ENCODE data around the gene SLC50A1. TPM values are rescaled to one million over a fixed set of nuclear protein-coding genes. Genes with fewer than 3 reads are reported as not detected.

SLC50A1 gene
- total RNA-seq, 2 donors from 2014 or later: 102 to 130 TPM

DNA sequence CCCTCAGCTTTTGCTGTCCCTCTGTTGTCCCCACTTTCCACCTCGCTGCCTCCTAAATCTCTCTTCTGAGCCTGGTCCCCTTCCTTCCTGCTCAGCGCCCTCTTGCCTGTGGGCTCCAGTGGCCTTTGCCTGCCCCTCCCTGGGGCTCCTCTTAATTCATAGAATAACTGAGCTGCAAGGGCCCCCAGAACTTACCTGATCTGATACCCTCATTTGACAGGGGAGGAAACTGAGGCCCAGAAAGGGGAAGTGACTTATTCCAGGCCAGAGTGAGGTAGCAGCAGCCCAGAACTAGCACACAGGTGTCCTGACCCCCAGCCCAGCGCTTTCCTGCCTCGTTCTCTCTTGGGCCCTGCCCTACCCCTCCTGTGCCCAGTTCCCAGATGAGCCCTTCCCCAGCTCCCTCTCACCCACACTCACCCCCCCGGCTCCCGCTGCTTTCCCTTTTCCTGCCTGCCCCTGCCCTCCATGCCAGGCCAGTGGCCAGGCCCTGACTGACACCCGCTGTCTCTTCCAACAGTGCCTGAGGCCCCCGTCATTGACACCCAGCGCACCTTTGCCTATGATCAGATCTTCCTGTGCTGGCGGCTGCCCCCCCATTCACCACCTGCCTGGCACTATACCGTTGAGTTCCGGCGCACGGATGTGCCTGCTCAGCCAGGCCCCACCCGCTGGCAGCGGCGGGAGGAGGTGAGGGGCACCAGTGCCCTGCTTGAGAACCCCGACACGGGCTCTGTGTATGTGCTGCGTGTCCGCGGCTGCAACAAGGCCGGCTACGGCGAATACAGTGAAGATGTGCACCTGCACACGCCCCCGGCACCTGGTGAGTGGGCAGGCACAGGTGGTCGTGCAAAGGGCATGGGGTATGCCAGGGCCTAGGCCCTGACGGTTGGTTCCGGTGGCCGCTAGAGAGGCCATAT, 43.7 kb downstream of the SLC50A1 start:
- TF ChIP-seq, protein P1, sequence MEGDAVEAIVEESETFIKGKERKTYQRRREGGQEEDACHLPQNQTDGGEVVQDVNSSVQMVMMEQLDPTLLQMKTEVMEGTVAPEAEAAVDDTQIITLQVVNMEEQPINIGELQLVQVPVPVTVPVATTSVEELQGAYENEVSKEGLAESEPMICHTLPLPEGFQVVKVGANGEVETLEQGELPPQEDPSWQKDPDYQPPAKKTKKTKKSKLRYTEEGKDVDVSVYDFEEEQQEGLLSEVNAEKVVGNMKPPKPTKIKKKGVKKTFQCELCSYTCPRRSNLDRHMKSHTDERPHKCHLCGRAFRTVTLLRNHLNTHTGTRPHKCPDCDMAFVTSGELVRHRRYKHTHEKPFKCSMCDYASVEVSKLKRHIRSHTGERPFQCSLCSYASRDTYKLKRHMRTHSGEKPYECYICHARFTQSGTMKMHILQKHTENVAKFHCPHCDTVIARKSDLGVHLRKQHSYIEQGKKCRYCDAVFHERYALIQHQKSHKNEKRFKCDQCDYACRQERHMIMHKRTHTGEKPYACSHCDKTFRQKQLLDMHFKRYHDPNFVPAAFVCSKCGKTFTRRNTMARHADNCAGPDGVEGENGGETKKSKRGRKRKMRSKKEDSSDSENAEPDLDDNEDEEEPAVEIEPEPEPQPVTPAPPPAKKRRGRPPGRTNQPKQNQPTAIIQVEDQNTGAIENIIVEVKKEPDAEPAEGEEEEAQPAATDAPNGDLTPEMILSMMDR (IDR thresholded peaks at IDR 0.05): no peak
- Histone ChIP-seq H3K9ac (ENCODE audit: low read depth in 2 of 2, low read length in 2 of 2) (no peak overlapping the region), H3K27me3 (no peaks in the 10 kb centered on the region), H3K36me3 (no peaks in the 10 kb centered on the region), H3K4me1 (peaks cover 6% of the 10 kb centered on the region), H3K9me3 (no peaks in the 10 kb centered on the region), H3K27ac (no peak overlapping the region), H3K4me3 (no peak overlapping the region)
- DNase-seq: peak; percentile 19
- intact Hi-C loops (cut with DNase I): no loop called here

DNA sequence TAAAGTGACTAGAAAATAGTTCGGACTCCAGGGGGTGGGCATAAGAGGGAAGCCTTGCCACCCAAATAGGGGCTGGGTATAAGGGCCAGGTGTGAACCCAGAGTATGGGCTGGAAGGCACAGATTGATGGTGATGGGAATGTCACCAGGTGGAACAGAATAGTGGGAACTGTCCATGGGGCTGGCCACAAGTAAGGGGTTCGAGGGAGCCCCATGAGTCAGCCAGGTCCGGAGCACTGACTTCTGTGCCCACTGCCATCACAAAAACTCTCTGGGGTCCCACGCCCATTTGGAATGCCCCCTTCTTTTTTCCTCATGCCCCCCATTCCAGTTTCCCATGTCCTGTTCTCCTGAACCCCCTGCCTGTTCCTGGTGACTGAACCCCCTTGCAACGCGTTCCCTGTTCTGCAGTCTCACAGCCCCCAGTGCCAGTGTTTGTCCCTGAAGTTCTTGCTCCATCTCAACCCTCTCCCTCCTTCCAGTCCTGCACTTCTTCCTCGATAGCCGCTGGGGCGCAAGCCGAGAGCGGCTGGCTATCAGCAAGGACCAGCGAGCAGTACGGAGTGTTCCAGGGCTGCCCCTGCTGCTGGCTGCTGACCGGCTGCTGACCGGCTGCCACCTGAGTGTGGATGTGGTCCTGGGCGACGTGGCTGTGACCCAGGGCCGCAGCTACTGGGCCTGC, 45.9 kb downstream of the SLC50A1 start:
- Histone ChIP-seq H3K9me3 (no peaks in the 10 kb centered on the region), H3K9ac (ENCODE audit: low read depth in 2 of 2, low read length in 2 of 2) (no peak overlapping the region), H3K4me1 (peaks cover 11% of the 10 kb centered on the region), H3K27me3 (no peaks in the 10 kb centered on the region), H3K36me3 (no peaks in the 10 kb centered on the region), H3K4me3 (no peak overlapping the region), H3K27ac (no peak overlapping the region)
- TF ChIP-seq, protein P1 (IDR thresholded peaks at IDR 0.05): no peak
- intact Hi-C loops (cut with DNase I): no loop called here
- DNase-seq: no peak

DNA sequence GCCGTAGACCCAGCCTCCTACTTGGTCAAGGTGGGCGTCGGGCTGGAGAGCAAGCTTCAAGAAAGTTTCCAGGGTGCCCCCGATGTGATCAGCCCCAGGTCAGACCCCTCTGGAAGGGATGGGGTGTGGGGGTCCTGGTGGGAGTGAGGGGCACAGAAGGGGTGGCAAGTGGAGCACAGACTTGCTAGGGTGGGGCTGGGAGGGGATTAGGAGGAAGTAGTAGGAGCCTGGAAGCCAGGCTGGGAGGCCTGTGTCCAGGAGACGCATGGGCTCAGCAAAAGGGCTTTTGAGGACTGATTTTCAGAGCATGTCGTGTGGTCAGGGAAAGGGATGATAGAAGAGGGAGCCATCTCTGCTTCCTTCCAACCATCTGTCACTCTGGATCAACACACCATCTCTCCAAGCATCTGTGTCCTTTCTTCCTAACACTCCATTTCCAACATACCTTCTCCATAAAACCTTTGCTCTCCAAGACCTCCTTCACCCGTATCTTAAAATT, 46.4 kb downstream of the SLC50A1 start:
- TF ChIP-seq, protein P1 (IDR thresholded peaks at IDR 0.05): no peak
- Histone ChIP-seq H3K36me3 (no peaks in the 10 kb centered on the region), H3K4me3 (no peak overlapping the region), H3K27me3 (no peaks in the 10 kb centered on the region), H3K27ac (no peak overlapping the region), H3K9me3 (no peaks in the 10 kb centered on the region), H3K9ac (ENCODE audit: low read depth in 2 of 2, low read length in 2 of 2) (no peak overlapping the region), H3K4me1 (peaks cover 9% of the 10 kb centered on the region)
- intact Hi-C loops (cut with DNase I): no loop called here
- no peak for DNase-seq

DNA sequence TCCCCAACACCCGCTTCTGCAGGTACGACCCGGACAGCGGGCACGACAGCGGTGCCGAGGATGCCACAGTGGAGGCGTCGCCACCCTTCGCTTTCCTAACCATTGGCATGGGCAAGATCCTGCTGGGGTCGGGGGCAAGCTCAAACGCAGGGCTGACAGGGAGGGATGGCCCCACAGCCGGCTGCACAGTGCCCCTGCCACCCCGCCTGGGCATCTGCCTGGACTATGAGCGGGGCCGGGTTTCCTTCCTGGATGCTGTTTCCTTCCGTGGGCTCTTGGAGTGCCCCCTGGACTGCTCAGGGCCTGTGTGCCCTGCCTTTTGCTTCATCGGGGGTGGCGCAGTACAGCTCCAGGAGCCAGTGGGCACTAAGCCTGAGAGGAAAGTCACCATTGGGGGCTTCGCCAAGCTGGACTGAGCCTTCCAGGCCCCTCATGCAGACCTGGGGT, 48.1 kb downstream of the SLC50A1 start:
- Histone ChIP-seq H3K9me3 (no peaks in the 10 kb centered on the region), H3K27ac (no peak overlapping the region), H3K4me3 (no peak overlapping the region), H3K27me3 (no peaks in the 10 kb centered on the region), H3K36me3 (no peaks in the 10 kb centered on the region), H3K4me1 (peaks cover 8% of the 10 kb centered on the region), H3K9ac (ENCODE audit: low read depth in 2 of 2, low read length in 2 of 2) (no peak overlapping the region)
- DNase-seq: no peak
- TF ChIP-seq, protein P1 (IDR thresholded peaks at IDR 0.05): no peak
- intact Hi-C loops (cut with DNase I): no loop called here

DNA sequence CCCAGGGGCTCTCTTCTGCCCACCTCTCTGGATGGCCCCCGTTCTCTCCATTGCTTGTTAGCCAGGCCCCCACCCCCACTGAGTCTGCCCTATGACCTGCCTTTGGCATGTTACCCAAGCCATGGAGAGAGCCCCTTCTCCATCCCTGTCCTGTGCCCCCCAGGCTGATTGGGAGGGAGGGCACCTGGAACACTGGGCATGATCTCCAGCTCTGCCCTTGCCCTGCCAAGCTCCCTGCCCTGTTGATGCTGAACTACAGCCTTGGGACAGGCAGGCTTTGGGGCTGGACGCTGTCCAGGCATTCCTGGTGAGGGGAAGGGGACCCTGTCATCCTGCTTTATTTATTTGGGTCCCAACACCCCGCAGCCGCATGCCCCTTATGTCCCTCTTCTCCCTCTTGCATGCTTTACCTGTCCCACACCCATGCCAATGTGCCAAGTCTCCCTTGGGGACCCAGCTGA, 48.7 kb downstream of the SLC50A1 start:
- intact Hi-C loops (cut with DNase I): no loop called here
- TF ChIP-seq, protein P1 (IDR thresholded peaks at IDR 0.05): no peak
- DNase-seq: no peak
- H3K36me3 ChIP-seq: no peaks in the 10 kb centered on the region
- H3K27me3 ChIP-seq: no peaks in the 10 kb centered on the region
- H3K9ac ChIP-seq (ENCODE audit: low read depth in 2 of 2, low read length in 2 of 2): peak overlapping the region in 1 of 2 donors; percentile 77
- H3K9me3 ChIP-seq: no peaks in the 10 kb centered on the region
- H3K27ac ChIP-seq: peak overlapping the region; percentile 55
- no peak overlapping the region for H3K4me3 ChIP-seq
- peaks cover 8% of the 10 kb centered on the region for H3K4me1 ChIP-seq
